GM19324 (cell line): Measurements from ENCODE around the gene SELENON.

Experiments
- ATAC-seq: cut with Tn5 transposase; IDR thresholded peaks from one replicate; pipeline ENCODE4 v1.9.1; 2021; ENCODE audit warnings: mild to moderate bottlenecking, moderate library complexity; ENCODE audit not compliant: unreplicated experiment, low FRiP score

SELENON gene

GRCh38 chr1:25770541-25771220 lies 29.3 kb upstream of the SELENON start:
- ATAC-seq = no peak

- no peak for ATAC-seq
Observed at GRCh38 chr1:25771221-25772114, 28.5 kb upstream of the SELENON start.

GRCh38 chr1:25772164-25772563 lies 27.8 kb upstream of the SELENON start:
- no peak for ATAC-seq

GRCh38 chr1:25772692-25773245 lies 27.2 kb upstream of the SELENON start:
- no peak for ATAC-seq

GRCh38 chr1:25773441-25774125 lies 26.4 kb upstream of the SELENON start:
- no peak for ATAC-seq

- no peak for ATAC-seq
Observed at GRCh38 chr1:25774206-25774803, 25.7 kb upstream of the SELENON start.

GRCh38 chr1:25774921-25775771 lies 24.8 kb upstream of the SELENON start:
- no peak for ATAC-seq

GRCh38 chr1:25779388-25779787 lies 20.6 kb upstream of the SELENON start:
- ATAC-seq = no peak

- no peak for ATAC-seq
Observed at GRCh38 chr1:25779894-25780293, 20.1 kb upstream of the SELENON start.

GRCh38 chr1:25780318-25781129 lies 19.5 kb upstream of the SELENON start:
- no peak for ATAC-seq

GRCh38 chr1:25781130-25781433 lies 18.9 kb upstream of the SELENON start:
- no peak for ATAC-seq

GRCh38 chr1:25782608-25783201 lies 17.3 kb upstream of the SELENON start:
- ATAC-seq = no peak

- no peak for ATAC-seq
Observed at GRCh38 chr1:25784575-25785051, 15.4 kb upstream of the SELENON start.

- ATAC-seq = no peak
Observed at GRCh38 chr1:25785333-25786067, 14.5 kb upstream of the SELENON start.

GRCh38 chr1:25786887-25787759 lies 12.9 kb upstream of the SELENON start:
- no peak for ATAC-seq

- no peak for ATAC-seq
Observed at GRCh38 chr1:25787760-25788166, 12.2 kb upstream of the SELENON start.

- no peak for ATAC-seq
Observed at GRCh38 chr1:25790472-25790871, 9.5 kb upstream of the SELENON start.
